ENCODE data around the gene ZSCAN23. TPM values are rescaled to one million over a fixed set of nuclear protein-coding genes. Genes with fewer than 3 reads are reported as not detected.
A peak's percentile ranks its signal among the peaks of the same experiment; 100 is the strongest.
"Not testable (repeated sequence)": the region's sequence is repeated elsewhere in the genome, so short reads cannot be mapped to it uniquely, and the experiment has no call there.

The ZSCAN23 gene
- total RNA-seq, 1 donor from 2014 or later: 1.6 TPM

GRCh38 chr6:28446818-28447511 lies 3.7 kb upstream of the ZSCAN23 start:
- Histone ChIP-seq H3K36me3 (ENCODE audit: control insufficient read depth, insufficient read depth, low read length) (no peaks in the 10 kb centered on the region), H3K4me3 (ENCODE audit: low read depth, low read length) (peak overlapping the region; percentile 47), H3K27me3 (ENCODE audit: control insufficient read depth, insufficient read depth, low read length) (peaks cover 3% of the 10 kb centered on the region)
- TF ChIP-seq CTCF (IDR thresholded peaks at IDR 0.05; ENCODE audit: insufficient read depth, low read length, poor library complexity, severe bottlenecking): no peak
- DNase-seq (ENCODE audit: low read depth): no peak

GRCh38 chr6:28444759-28445158 lies 1.5 kb upstream of the ZSCAN23 start:
- not testable (repeated sequence) for DNase-seq (ENCODE audit: low read depth); H3K4me3 ChIP-seq (ENCODE audit: low read depth, low read length); H3K27me3 ChIP-seq (ENCODE audit: control insufficient read depth, insufficient read depth, low read length); H3K36me3 ChIP-seq (ENCODE audit: control insufficient read depth, insufficient read depth, low read length)

GRCh38 chr6:28442586-28442985 lies 705 bp downstream of the ZSCAN23 start:
- peaks cover 3% of the 10 kb centered on the region for H3K27me3 ChIP-seq (ENCODE audit: control insufficient read depth, insufficient read depth, low read length)
- H3K36me3 ChIP-seq (ENCODE audit: control insufficient read depth, insufficient read depth, low read length): no peaks in the 10 kb centered on the region
- TF ChIP-seq CTCF (IDR thresholded peaks at IDR 0.05; ENCODE audit: insufficient read depth, low read length, poor library complexity, severe bottlenecking): no peak
- DNase-seq (ENCODE audit: low read depth): no peak
- peak overlapping the region; percentile 69 for H3K4me3 ChIP-seq (ENCODE audit: low read depth, low read length)

GRCh38 chr6:28436404-28436803 lies 6.9 kb downstream of the ZSCAN23 start:
- Histone ChIP-seq H3K27me3 (ENCODE audit: control insufficient read depth, insufficient read depth, low read length) (no peaks in the 10 kb centered on the region), H3K36me3 (ENCODE audit: control insufficient read depth, insufficient read depth, low read length) (no peaks in the 10 kb centered on the region), H3K4me3 (ENCODE audit: low read depth, low read length) (no peak overlapping the region)
- no peak for TF ChIP-seq CTCF (IDR thresholded peaks at IDR 0.05; ENCODE audit: insufficient read depth, low read length, poor library complexity, severe bottlenecking)
- no peak for DNase-seq (ENCODE audit: low read depth)

- H3K27me3 ChIP-seq (ENCODE audit: control insufficient read depth, insufficient read depth, low read length): no peaks in the 10 kb centered on the region
- no peak for DNase-seq (ENCODE audit: low read depth)
- TF ChIP-seq CTCF (IDR thresholded peaks at IDR 0.05; ENCODE audit: insufficient read depth, low read length, poor library complexity, severe bottlenecking): no peak
- no peaks in the 10 kb centered on the region for H3K36me3 ChIP-seq (ENCODE audit: control insufficient read depth, insufficient read depth, low read length)
- H3K4me3 ChIP-seq (ENCODE audit: low read depth, low read length): no peak overlapping the region
These were observed 10.2 kb downstream of the ZSCAN23 start for GRCh38 chr6:28433119-28433518.

- TF ChIP-seq CTCF (IDR thresholded peaks at IDR 0.05; ENCODE audit: insufficient read depth, low read length, poor library complexity, severe bottlenecking): no peak
- no peak for DNase-seq (ENCODE audit: low read depth)
- H3K27me3 ChIP-seq (ENCODE audit: control insufficient read depth, insufficient read depth, low read length): no peaks in the 10 kb centered on the region
These were observed 13.5 kb downstream of the ZSCAN23 start for GRCh38 chr6:28429781-28430180.

More at GRCh38 chr6:28429781-28430180, 13.5 kb downstream of the ZSCAN23 start:
- H3K36me3 ChIP-seq (ENCODE audit: control insufficient read depth, insufficient read depth, low read length): no peaks in the 10 kb centered on the region
- no peak overlapping the region for H3K4me3 ChIP-seq (ENCODE audit: low read depth, low read length)
